HTERT RPE-1 (cell line): Measurements from ENCODE around the gene EPHA2.
"Not testable (repeated sequence)": the region's sequence is repeated elsewhere in the genome, so short reads cannot be mapped to it uniquely, and the experiment has no call there.

Experiments used
- in situ Hi-C: fragments of 300-500 bp; cut with MboI; formaldehyde crosslinking; loops from 4 replicates; pipeline ENCODE4 v1.14.3; 2020; ENCODE audit warnings: low sequenced_read_pairs

EPHA2 gene

GRCh38 chr1:16155537-16156410 lies at the start of gene EPHA2:
EPHA2 (minus strand) TSS chr1:16156069; CDS start chr1:16155932, 137 bp downstream.
- in situ Hi-C loops: no loop called here

GRCh38 chr1:16205334-16205671 lies 49.4 kb upstream of the EPHA2 start:
- in situ Hi-C loops: no loop called here

- in situ Hi-C loops: no loop called here
Measured at GRCh38 chr1:16204634-16205333, 48.9 kb upstream of the EPHA2 start.

GRCh38 chr1:16204216-16204615 lies 48.3 kb upstream of the EPHA2 start:
- in situ Hi-C loops: no loop called here

GRCh38 chr1:16203550-16203949 lies 47.7 kb upstream of the EPHA2 start:
- in situ Hi-C loops: no loop called here

- in situ Hi-C loops: no loop called here
Measured at GRCh38 chr1:16202281-16203210, 46.7 kb upstream of the EPHA2 start.

GRCh38 chr1:16199700-16200099 lies 43.8 kb upstream of the EPHA2 start:
- in situ Hi-C loops: no loop called here

GRCh38 chr1:16199157-16199501 lies 43.3 kb upstream of the EPHA2 start:
- in situ Hi-C loops: no loop called here

- in situ Hi-C loops: no loop called here
Measured at GRCh38 chr1:16198444-16199156, 42.7 kb upstream of the EPHA2 start.

- in situ Hi-C loops: no loop called here
Measured at GRCh38 chr1:16196874-16197273, 41.0 kb upstream of the EPHA2 start.

GRCh38 chr1:16196139-16196538 lies 40.3 kb upstream of the EPHA2 start:
- in situ Hi-C loops: not testable (repeated sequence)

GRCh38 chr1:16195518-16195905 lies 39.6 kb upstream of the EPHA2 start:
- in situ Hi-C loops: no loop called here

GRCh38 chr1:16191916-16192546 lies 36.2 kb upstream of the EPHA2 start:
- in situ Hi-C loops: no loop called here

- in situ Hi-C loops: no loop called here
Measured at GRCh38 chr1:16191309-16191708, 35.4 kb upstream of the EPHA2 start.

GRCh38 chr1:16189921-16190621 lies 34.2 kb upstream of the EPHA2 start:
- in situ Hi-C loops: no loop called here

GRCh38 chr1:16189003-16189402 lies 33.1 kb upstream of the EPHA2 start:
- in situ Hi-C loops: no loop called here

GRCh38 chr1:16187748-16188401 lies 32.0 kb upstream of the EPHA2 start:
- in situ Hi-C loops: no loop called here

- in situ Hi-C loops: no loop called here
Measured at GRCh38 chr1:16186655-16187235, 30.9 kb upstream of the EPHA2 start.
